Upper lobe of left lung (tissue), 6 donors: ENCODE measurements around the gene MCRIP1. TPM values are rescaled to one million over a fixed set of nuclear protein-coding genes. Genes with fewer than 3 reads are reported as not detected.

ENCODE experiments used
- ATAC-seq, 2 donors: fragments of 200-7000 bp; cut with Tn5 transposase; one replicate each; pipeline ENCODE4 v1.9.1; 2022; ENCODE audit warnings: mild to moderate bottlenecking in 2 of 2, moderate library complexity in 2 of 2; ENCODE audit not compliant: low FRiP score in 2 of 2
- DNase-seq, 2 donors: peaks; one replicate each; pipeline ENCODE4 v3.0.0-alpha.2; 2019 to 2020
- H3K27ac ChIP-seq, 4 donors: fragments of 200-600 bp; sonication (generic); one replicate each; pipeline ENCODE4 v1.5.1; 2016 to 2019
- H3K27me3 ChIP-seq, 4 donors: fragments of 200-600 bp; sonication (generic); one replicate each; pipeline ENCODE4 v1.5.1; 2017 to 2019
- H3K36me3 ChIP-seq, 4 donors: fragments of 200-600 bp; sonication (generic); one replicate each; pipeline ENCODE4 v1.5.1; 2016 to 2019
- H3K4me1 ChIP-seq, 4 donors: fragments of 200-600 bp; sonication (generic); one replicate each; pipeline ENCODE4 v1.5.1; 2018 to 2019
- H3K4me3 ChIP-seq, 4 donors: fragments of 200-600 bp; sonication (generic); one replicate each; pipeline ENCODE4 v1.5.1; 2017 to 2019; ENCODE audit warnings: mild to moderate bottlenecking in 2 of 4, moderate library complexity in 1 of 4
- H3K9me3 ChIP-seq, 4 donors: fragments of 200-600 bp; sonication (generic); one replicate each; pipeline ENCODE4 v1.5.1; 2018 to 2019
- CTCF ChIP-seq, 6 experiments: fragments of 450-650 bp in 4 of 6; fragments of 200-600 bp in 2 of 6; sonication (generic) in 2 of 6; IDR thresholded peaks; one replicate each; pipeline ENCODE4 v1.5.1; 2016 to 2019; ENCODE audit warnings: antibody characterized with exemption in 6 of 6
- EP300 ChIP-seq, 4 donors: sonication (generic); formaldehyde crosslinking; IDR thresholded peaks; one replicate each; pipeline ENCODE4 v1.5.1; 2017; ENCODE audit warnings: antibody characterized with exemption in 4 of 4, control low read depth in 2 of 4
- POLR2A ChIP-seq, 4 donors: fragments of 450-650 bp; IDR thresholded peaks; one replicate each; pipeline ENCODE4 v1.5.1; 2016 to 2017; ENCODE audit warnings: antibody characterized with exemption in 4 of 4, mild to moderate bottlenecking in 2 of 4
- POLR2AphosphoS5 ChIP-seq, 2 donors: sonication (generic); formaldehyde crosslinking; IDR thresholded peaks; one replicate each; pipeline ENCODE4 v1.5.1; 2017; ENCODE audit warnings: antibody characterized with exemption in 2 of 2
- WGBS, 2 donors: methylation state at CpG; one replicate each; pipeline ENCODE4 v1.1.5; 2017 to 2018; 5-methylcytosine and 5-hydroxymethylcytosine counted together
- total RNA-seq, 6 donors: library from RNA; depleted of rRNA in 4 of 6; stranded (reverse); fragments of >200 nt in 4 of 6; gene quantifications; one replicate each; pipeline versions ENCODE4 v1.1.0 to v1.2.1, GENCODE V29; 2016 to 2021
- donor health status: DM: no; HTN: no; CAD: no; lungs with moderate emphysema.
- donor health status: DM: no; HTN: yes; CAD: no; lungs with severe emphysema.

MCRIP1 gene
- total RNA-seq, 6 donors from 2014 or later: 30.1 to 106 (median 70.1) TPM

GRCh38 chr17:81825841-81826466, 7.1 kb downstream of the MCRIP1 start:
- 85 to 88% methylated on average over 9 to 11 of the region's 11 CpGs for WGBS, 2 donors
- ATAC-seq (no peak), DNase-seq (no peak)
- Histone ChIP-seq H3K27ac (no peak overlapping the region), H3K4me3 (no peak overlapping the region), H3K36me3 (peaks cover 0 to 26% (median 14%) of the 10 kb centered on the region in 4 donors), H3K27me3 (no peaks in the 10 kb centered on the region), H3K4me1 (peaks cover 17 to 41% (median 27%) of the 10 kb centered on the region in 4 donors), H3K9me3 (no peaks in the 10 kb centered on the region)
- TF ChIP-seq POLR2A (IDR thresholded peaks at IDR 0.05) (no peak), CTCF (IDR thresholded peaks at IDR 0.05) (no peak), POLR2AphosphoS5 (IDR thresholded peaks at IDR 0.05) (no peak), EP300 (IDR thresholded peaks at IDR 0.05) (no peak)

GRCh38 chr17:81824595-81824994, 8.5 kb downstream of the MCRIP1 start:
- Histone ChIP-seq H3K27me3 (no peaks in the 10 kb centered on the region), H3K4me3 (no peak overlapping the region), H3K9me3 (no peaks in the 10 kb centered on the region), H3K4me1 (peaks cover 17 to 34% (median 27%) of the 10 kb centered on the region in 4 donors), H3K36me3 (peaks cover 0 to 26% (median 14%) of the 10 kb centered on the region in 4 donors), H3K27ac (no peak overlapping the region)
- ATAC-seq (no peak), DNase-seq (no peak)
- 95% methylated on average over 8 of the region's 11 CpGs; no CpG with 5 or more reads in 1 of the 2 donors for WGBS, 2 donors
- TF ChIP-seq EP300 (IDR thresholded peaks at IDR 0.05): no peak
- no peak for TF ChIP-seq POLR2AphosphoS5 (IDR thresholded peaks at IDR 0.05)
- no peak for TF ChIP-seq CTCF (IDR thresholded peaks at IDR 0.05)
- TF ChIP-seq POLR2A (IDR thresholded peaks at IDR 0.05): no peak

GRCh38 chr17:81823820-81824550, 9.1 kb downstream of the MCRIP1 start:
- Histone ChIP-seq H3K27ac (no peak overlapping the region), H3K9me3 (no peaks in the 10 kb centered on the region), H3K36me3 (peaks cover 0 to 26% (median 14%) of the 10 kb centered on the region in 4 donors), H3K4me3 (no peak overlapping the region), H3K27me3 (no peaks in the 10 kb centered on the region), H3K4me1 (peaks cover 17 to 29% (median 25%) of the 10 kb centered on the region in 4 donors)
- DNase-seq (peak in 1 of 2 donors; percentile 75), ATAC-seq (no peak)
- no peak for TF ChIP-seq EP300 (IDR thresholded peaks at IDR 0.05)
- TF ChIP-seq POLR2A (IDR thresholded peaks at IDR 0.05): no peak
- no peak for TF ChIP-seq CTCF (IDR thresholded peaks at IDR 0.05)
- no peak for TF ChIP-seq POLR2AphosphoS5 (IDR thresholded peaks at IDR 0.05)
- 90 to 91% methylated on average over 21 to 33 of the region's 33 CpGs for WGBS, 2 donors

GRCh38 chr17:81822996-81823819, 9.9 kb downstream of the MCRIP1 start:
- Histone ChIP-seq H3K4me3 (no peak overlapping the region), H3K9me3 (no peaks in the 10 kb centered on the region), H3K27ac (peak overlapping the region; percentile 76 to 87 (median 84)), H3K36me3 (peaks cover 0 to 26% (median 14%) of the 10 kb centered on the region in 4 donors), H3K4me1 (peaks cover 17 to 21% (median 19%) of the 10 kb centered on the region in 4 donors), H3K27me3 (no peaks in the 10 kb centered on the region)
- no peak for TF ChIP-seq CTCF (IDR thresholded peaks at IDR 0.05)
- DNase-seq: peak in 1 of 2 donors; percentile 80
- peak in 1 of 2 donors; percentile 13 for ATAC-seq
- 91 to 94% methylated on average over 14 to 27 of the region's 30 CpGs for WGBS, 2 donors
